Measurements from ENCODE around the gene SLC24A3. TPM values are rescaled to one million over a fixed set of nuclear protein-coding genes. Genes with fewer than 3 reads are reported as not detected.
A peak's percentile ranks its signal among the peaks of the same experiment; 100 is the strongest.

SLC24A3 gene
- total RNA-seq, 1 donor from 2014 or later = 1.4 TPM

DNA sequence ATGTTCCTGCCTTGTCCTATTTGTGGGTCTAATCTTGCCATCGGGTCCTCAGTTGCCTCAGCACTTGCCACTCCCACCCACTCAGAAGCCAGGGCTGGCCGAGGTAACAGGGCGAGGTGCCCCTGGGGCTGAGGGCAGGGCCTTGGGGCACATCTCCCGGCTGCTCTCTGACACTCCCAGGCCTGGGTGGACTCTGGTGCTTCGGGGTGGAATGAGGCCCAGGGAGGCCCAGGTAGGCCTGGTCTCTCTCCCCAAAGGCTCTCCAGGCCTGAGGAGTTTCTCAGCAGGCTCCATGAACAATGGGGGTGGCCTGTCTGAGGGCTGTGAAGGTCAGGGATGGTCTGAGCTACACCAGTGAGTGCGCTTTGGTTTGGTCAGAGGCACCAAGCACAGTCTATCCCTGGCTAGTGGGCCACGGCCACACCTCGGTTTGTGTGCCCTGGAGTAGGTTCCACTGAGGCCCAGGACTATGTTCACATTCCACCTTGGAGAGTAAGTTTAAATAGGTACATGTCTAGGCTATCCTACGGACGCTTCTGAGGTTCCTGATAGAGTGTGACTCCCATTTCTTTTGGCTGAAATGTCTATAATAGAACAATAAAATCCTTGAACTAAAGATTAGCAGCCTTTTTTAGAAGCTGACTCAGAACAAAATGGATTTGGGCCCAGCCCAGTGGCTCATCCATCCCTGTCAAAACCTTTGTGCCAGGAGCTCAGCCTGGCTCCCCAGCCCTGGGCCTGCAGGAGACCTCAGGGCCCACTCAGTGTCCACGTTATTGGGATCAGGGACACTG lies 78.8 kb downstream of the SLC24A3 start:
- no peak for ATAC-seq
- intact Hi-C loops (cut with DNase I) = no loop called here
- DNase-seq (ENCODE audit: missing footprints) = no peak

DNA sequence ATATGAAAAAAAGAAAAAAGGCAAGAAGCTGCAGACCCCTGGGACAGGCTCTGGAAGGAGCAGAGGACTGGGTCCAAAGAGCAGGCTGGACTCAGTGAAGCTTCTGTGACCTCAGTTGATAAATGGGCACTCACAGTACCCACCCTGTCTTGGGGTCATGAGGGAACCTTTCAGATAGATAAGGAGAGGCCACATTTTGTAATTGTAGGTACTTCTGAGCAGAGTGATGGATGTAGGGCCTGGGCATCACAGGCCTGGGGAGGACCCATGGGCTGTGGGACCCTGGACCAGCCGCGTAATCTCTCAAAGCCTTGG lies 79.3 kb downstream of the SLC24A3 start:
- DNase-seq (ENCODE audit: missing footprints) (no peak), ATAC-seq (no peak)
- intact Hi-C loops (cut with DNase I) = no loop called here

DNA sequence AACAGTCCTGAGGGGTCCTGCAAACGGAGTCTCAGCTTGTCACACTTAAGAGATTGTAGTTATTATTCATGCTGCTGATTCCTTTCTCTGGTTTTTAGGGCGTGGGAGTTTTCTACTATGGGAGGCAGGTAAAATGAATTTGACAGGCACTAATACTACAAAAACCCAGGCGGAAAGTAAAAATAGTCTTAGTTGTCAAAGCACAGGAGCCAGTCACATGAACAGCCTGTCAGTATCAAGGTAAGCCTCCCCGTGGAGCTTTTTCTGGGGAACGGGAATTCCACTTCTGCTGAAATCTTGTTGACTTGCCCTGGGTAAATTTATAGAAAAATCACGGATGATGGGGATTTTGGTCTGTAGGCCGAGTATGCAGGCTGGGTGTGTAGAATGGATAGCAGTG lies 79.8 kb downstream of the SLC24A3 start:
- DNase-seq (ENCODE audit: missing footprints) = no peak
- ATAC-seq = no peak
- intact Hi-C loops (cut with DNase I) = no loop called here

DNA sequence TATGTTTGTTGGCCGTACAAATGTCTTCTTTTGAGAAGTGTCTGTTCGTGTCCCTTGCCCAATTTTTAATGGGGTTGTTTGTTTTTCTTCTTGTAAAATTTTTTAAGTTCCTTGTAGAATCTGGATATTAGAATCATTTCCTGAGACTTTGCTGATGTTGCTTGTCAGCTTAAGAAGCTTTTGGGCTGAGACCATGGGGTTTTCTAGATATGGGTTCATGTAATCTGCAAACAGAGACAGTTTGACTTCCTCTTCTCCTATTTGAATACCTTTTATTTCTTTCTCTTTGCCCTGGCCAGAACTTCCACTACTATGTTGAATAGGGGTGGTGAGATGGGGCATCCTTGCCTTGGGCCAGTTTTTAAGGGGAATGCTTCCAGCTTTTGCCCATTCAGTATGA lies 82.6 kb downstream of the SLC24A3 start:
- no peak for ATAC-seq
- intact Hi-C loops (cut with DNase I) = no loop called here
- no peak for DNase-seq (ENCODE audit: missing footprints)

DNA sequence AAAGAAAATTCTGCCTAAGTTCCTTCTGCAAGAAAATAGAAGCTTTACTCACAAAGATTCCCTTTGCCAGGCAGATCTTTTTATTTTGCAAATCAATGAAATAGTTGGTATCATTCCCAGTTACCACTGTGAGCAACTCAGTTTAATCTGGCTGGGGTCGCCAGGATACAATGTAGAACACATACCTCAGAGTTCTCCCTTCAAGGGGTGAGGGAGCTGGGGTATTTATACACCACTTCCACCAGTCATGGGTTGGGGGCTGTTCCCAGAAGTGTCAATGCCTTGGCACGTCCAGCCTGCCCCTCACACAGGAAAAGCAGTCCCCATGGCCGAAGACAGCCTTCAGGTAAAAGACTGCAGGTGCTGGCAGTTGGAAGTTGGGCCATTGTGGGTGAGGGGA lies 86.2 kb downstream of the SLC24A3 start:
- ATAC-seq (no peak), DNase-seq (ENCODE audit: missing footprints) (no peak)
- intact Hi-C loops (cut with DNase I) = no loop called here

DNA sequence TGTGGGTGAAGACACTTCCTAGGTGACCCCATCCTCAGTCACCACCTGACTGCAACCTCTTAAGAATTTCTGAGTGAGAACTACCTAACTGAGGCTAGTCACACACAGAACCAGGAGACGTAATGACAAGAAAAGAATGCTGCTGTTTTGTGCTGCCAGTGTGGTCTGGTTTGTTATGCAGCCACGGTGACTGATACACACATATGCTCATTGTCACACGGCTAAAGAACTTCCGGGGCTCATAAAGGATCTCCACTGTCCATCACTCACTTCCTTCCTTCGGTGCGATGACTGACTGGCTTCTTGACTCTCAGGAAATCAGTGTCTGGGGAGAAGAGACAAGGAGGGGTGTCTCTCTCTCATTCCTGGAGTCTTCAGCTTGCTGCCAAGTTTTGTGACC lies 88.0 kb downstream of the SLC24A3 start:
- intact Hi-C loops (cut with DNase I) = no loop called here
- ATAC-seq = no peak
- no peak for DNase-seq (ENCODE audit: missing footprints)

DNA sequence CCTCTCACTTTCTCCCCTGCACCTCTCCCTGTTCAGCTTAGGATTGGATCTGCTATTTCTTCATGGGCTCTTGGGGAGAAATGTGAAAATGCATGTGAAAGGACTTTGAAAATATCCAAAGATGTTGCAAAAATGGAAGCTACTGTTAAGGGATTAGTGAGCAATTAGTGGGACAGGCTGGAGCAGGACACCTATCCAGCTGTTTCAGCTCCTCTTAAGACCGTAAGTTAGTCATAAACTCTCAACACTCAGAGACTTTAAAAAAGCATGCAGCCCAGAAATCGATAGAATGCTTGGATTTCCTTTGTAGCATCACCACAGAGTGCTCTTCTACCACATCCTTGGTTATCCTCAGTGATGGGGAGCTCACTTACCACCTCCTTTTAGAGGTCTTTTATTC lies 88.7 kb downstream of the SLC24A3 start:
- ATAC-seq = no peak
- DNase-seq (ENCODE audit: missing footprints) = no peak
- intact Hi-C loops (cut with DNase I) = no loop called here

DNA sequence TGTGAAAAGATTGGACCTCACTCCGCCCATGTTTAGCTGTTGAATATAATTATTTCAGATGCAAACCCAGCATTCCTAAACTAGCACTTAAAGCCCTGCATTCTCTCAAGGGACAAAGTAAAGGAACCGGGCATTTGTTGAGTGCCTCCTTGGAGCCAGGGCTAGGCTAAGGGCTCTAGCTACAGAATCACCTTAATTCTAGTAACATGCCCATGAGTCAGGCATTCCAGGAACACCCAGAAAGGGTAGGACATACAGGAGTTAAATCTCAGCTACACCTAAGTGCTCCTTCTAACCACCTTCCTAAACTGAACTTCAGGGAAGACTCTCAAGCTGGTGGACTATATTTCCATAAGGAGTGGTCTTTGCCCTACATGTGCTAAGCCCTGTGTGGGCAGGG lies 89.4 kb downstream of the SLC24A3 start:
- intact Hi-C loops (cut with DNase I) = no loop called here
- no peak for ATAC-seq
- DNase-seq (ENCODE audit: missing footprints) = no peak

DNA sequence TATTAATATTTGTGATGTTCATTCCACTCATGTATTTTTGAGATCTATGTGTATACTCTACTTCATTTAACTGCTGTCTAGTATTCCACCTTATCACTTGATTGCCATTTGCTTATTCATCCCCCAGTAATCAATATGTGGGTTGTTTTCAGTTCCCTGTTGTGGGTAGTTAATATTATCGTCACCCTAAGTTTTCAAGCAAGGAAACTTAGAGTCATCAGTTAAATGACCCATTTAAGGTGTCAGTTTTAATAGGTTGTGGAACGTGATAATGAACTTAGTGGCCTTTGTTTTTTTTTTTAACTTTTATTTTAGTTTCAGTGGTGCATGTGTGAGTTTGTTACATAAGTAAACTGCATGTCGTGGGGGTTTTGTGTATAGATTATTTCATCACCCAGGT lies 90.3 kb downstream of the SLC24A3 start:
- ATAC-seq (no peak), DNase-seq (ENCODE audit: missing footprints) (no peak)
- intact Hi-C loops (cut with DNase I) = no loop called here

DNA sequence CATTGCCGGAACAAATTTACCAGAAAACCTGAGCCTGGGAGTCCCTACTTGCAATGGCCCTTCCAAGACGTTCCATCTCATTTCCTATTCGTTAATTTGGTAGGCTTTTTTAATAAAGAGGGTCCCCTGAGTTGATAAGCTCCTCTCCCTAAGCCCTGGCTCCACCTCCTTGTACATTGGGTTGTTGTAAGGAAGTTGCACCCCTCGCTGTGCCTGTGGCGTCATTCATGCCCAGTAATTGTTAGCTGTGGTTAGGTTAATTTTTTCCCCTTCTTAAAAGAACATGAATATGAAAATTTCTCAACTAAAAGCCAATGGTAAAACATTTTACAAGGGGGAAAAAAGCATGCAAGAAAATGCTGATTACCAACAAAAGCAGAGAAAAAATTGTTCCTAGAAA lies 91.9 kb downstream of the SLC24A3 start:
- intact Hi-C loops (cut with DNase I) = no loop called here
- DNase-seq (ENCODE audit: missing footprints) (no peak), ATAC-seq (no peak)

DNA sequence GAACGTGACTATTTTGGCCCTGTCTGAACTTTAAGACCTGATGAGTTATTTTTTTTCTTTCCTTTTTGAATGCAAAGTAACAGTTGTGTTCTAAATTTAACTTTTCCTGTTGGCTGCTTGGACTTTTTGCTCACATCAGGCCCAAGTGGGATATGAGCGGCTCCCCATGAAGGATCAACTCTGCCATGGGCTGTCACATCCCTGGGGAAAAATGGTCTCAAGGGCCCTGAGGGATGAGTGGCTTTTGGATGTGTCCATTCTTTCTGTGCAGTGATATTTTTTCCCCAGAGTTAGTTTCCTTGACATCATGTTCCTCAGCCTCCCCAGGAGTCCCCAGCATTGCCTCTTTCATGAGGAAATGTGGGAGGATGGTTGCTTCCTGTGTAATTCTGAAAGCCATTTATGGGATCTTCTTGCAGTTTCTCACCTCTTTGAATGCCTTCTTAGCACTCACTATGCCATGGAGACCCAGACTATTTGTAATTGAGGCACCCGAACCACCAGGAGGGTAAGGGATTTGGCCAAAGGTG lies 92.5 kb downstream of the SLC24A3 start:
- peak; percentile 26 for ATAC-seq
- no peak for DNase-seq (ENCODE audit: missing footprints)
- intact Hi-C loops (cut with DNase I) = no loop called here

DNA sequence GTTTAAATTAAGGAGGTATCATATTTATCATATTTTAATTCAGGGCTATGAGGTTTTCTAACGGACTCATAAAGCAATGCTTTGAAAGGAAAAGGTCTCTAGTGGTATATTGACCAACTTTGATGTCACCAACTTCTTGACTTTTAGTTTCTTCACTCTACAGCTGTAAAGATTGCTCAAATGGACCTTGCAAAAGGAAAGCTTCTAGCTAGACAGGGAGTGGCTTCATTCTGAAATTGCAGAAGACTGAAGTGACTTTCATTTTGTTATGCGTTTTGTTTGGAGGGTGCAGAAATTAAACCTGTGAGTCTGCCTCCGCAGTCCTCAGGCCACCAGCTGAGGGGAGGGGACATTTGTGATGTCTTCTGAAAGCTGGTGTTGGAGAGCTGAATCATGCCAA lies 95.7 kb downstream of the SLC24A3 start:
- intact Hi-C loops (cut with DNase I) = no loop called here
- ATAC-seq (no peak), DNase-seq (ENCODE audit: missing footprints) (no peak)

DNA sequence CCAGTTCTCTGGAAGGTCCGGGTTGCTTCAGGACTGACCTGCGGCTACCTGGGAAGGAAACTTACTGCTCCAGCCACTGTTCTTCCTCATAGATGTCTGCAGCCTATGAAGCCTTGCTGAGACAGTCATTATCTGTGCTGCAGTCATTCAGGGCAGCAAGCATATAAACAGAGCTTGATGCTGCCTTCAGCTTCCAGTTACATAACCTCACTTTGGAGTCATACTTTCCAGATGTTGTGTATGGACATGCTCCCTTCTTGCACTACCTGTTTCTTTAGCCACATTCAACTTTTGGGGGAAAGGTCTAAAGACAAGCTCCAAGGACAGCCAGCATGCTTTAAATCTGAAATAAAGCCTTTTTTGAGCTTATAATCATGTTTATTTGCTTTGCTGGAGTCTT lies 98.1 kb downstream of the SLC24A3 start:
- intact Hi-C loops (cut with DNase I) = no loop called here
- DNase-seq (ENCODE audit: missing footprints) (no peak), ATAC-seq (no peak)

DNA sequence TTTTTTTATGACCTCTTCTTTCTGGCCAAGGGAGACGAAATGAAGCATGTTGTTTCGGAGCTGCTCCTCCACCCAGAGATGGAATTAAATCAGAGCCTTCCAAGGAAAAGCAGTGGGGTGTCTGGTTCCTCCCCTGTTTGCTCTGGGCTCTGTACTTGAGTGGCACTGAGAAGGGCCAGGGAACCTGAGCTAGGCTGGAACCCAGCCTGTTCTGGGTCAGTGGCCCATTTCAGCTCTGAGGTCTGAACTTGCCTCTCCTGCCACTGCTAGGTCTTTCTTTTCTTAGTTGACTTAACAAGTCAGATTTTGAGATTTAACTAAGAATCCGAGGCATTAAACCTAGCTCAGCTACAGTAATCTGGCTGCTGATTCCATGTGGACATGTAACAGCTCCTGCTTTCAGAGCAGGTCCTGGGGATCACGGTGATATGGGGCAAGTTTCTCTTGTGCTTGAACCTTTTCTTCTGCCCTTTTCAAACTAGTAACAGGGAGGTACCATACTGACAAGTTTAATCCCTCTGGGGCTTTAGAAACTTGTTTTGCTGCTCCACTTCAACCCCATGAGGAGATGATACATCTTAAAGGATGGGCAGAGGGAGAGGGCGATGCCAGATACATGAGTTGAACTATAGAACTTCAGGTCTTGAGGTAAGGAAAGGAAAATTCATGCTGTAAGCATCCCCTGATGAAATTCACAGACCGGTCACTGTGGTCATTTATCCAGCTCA lies 101.1 kb downstream of the SLC24A3 start:
- DNase-seq (ENCODE audit: missing footprints) (no peak), ATAC-seq (no peak)
- intact Hi-C loops (cut with DNase I) = no loop called here

DNA sequence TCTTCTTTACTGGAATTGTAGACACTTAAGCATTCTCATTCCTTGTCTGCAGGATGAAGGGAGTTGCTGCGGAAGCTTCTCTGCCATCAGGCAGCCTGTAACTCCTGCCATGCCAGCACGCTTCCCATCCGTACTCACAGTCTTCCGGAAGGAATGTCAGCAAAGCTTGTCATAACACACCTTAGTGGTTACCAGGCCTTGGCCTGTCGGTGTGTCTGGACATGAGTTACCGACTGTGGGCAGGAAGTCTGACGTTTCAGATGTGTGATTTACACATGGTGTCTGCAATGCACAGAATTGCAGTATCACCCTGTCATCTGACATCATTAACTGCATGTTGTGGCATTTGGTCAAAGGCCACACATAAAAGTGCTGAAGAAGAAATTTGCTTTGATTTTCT lies 102.2 kb downstream of the SLC24A3 start:
- intact Hi-C loops (cut with DNase I) = no loop called here
- DNase-seq (ENCODE audit: missing footprints) (no peak), ATAC-seq (no peak)

DNA sequence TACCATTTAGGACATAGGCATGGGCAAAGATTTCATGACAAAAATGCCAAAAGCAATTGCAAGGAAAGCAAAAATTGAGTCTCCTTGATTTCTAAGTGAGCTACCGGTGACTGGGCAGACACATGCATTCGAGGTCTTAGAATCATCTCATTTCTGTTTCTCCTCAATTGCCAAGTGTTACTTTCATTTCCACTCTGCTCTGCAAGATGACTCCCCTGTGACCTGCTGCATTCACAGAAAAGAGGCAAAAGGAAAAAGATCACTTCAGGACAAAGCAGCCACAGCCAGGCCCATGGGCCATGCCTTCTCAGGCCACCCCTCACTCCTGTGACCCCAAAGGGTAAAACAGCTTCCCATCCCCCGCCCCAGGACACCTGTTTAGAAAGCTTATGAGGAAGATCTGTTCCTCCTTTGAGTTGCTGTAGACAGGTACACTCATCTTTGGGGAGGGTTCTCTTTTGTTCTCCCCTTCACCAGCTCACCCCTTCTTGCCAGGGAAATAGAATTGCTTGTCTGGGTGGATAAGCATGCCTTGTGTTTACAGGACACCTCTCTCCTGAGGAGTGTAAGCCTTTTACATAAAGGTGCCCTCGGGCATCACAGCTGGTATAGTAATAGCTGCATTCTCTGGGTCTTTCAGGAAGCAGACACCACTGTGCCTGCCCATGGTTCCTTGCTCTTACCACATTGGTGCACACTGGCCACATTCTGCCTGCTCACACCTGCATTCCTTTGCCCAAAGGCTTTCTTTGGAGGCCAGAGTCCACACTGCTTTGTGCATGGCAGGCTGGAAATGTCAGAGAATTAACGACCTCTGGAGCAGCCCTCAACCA lies 105.0 kb downstream of the SLC24A3 start:
- ATAC-seq = peak; percentile 48
- intact Hi-C loops (cut with DNase I) = no loop called here
- DNase-seq (ENCODE audit: missing footprints) = no peak

DNA sequence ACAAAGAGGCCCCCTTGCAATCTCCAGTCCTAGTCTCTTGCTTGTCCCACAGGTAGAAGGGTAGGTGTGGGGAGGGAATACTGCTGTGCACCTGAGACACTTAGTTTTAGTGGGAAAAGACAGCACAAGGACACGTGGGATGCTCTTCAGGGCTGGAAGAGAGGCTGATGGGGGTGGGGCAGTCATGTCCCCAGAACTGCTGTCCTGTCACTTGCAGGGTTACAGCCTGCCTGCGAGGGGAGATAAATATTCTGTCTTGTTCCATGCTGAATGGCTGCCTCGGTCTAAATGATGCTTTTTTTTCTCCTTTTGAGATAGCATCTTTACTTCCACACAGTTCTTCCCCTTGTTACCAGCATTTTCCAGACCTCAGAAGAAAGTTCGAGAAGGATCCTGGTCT lies 106.2 kb downstream of the SLC24A3 start:
- DNase-seq (ENCODE audit: missing footprints) = no peak
- intact Hi-C loops (cut with DNase I) = no loop called here
- no peak for ATAC-seq

DNA sequence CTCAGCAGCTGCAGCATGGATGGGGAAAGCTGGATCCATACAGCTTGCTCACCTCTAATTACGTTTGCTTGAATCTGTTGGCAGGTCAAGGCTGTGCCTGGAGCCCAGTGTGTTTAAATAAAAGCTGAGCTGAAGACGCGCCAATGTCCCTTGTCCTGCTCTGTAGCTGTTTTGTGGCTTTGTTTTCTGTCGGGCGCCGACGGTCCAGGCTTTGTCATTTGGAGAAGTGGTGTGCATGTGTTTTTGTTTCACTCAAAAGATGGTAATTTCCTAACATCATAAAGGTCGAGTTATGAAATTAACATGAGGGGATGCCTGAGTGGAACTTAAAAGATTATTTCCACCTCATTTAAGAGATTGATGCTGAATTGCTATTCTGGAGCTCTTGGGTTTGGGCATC lies 107.6 kb downstream of the SLC24A3 start:
- ATAC-seq = no peak
- intact Hi-C loops (cut with DNase I) = no loop called here
- DNase-seq (ENCODE audit: missing footprints) = peak; percentile 56

DNA sequence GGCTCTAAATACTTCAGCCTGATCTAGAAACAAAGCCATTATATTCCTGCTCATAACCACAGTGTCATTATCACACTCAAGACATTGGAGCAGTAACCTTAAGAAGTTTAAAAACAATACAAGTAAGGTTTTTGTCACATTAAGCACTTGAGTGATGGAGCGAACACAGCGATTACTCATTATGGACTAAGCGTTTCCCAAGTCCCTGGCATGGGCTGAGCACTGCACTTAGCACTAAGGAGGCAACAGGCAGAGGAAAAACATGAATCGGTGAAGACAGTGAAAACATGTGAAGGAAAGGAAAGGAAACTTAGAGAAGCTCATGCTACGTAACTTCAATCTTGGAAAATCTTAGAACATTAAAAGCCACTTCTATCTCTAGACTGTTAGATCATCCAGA lies 108.7 kb downstream of the SLC24A3 start:
- no peak for ATAC-seq
- no peak for DNase-seq (ENCODE audit: missing footprints)
- intact Hi-C loops (cut with DNase I) = no loop called here
